Measurements from ENCODE around the gene FRMD6. TPM values are rescaled to one million over a fixed set of nuclear protein-coding genes. Genes with fewer than 3 reads are reported as not detected.

FRMD6 gene
- total RNA-seq, 2 donors from 2014 or later, result 10.2 to 11.2 TPM

DNA sequence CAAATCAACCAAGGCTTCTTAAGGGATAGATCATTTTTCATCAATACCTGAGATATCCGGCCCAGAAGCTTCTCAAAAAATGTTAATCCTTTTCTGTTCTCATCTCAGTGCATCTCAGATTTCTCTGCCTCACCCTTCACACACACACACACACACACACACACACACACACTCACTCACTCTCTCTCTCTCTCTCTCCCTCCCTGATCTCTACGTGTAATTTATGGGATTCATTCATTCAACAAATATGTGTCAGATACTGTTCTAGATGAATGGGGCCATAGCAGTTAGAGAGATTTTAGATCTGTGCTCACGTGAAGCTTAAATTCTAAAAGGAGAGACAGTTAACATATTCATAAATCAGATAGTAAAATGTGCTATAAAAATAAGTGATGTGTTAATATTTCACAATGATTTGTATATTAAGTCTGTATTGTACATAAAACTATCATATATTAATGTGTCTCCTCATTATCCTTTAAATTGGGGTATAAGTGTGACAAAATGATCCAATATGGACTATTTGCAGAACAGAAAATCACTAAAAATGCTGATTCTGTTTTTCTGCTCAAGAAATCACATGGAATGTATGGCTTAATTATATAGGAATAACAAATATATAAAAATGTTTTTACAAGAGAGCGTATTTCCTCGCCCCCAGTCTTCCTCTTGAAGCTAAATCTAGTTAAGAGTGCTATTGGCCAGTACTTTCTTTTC, 7.3 kb upstream of the FRMD6 start:
- H3K4me1 ChIP-seq, result no peaks in the 10 kb centered on the region
- ATAC-seq (no peak), DNase-seq (no peak)
- WGBS, 2 donors, result 80 to 81% methylated on average over 5 of the region's 5 CpGs
- H3K27ac ChIP-seq, result no peak overlapping the region
- no peak overlapping the region for H3K4me3 ChIP-seq
- no peaks in the 10 kb centered on the region for H3K9me3 ChIP-seq
- TF ChIP-seq POLR2A (IDR thresholded peaks at IDR 0.05) (no peak), CTCF (IDR thresholded peaks at IDR 0.05) (no peak)
- H3K27me3 ChIP-seq, result no peaks in the 10 kb centered on the region
- no peaks in the 10 kb centered on the region for H3K36me3 ChIP-seq (replicated peaks in 1 of 2; ENCODE audit: insufficient read depth in 1 of 2, low read depth in 2 of 2)
- intact Hi-C loops (cut with DNase I), result loop anchor here (10.0 kb wide), 1 partner anchor 350 kb away; no protein-coding TSS in a partner anchor

DNA sequence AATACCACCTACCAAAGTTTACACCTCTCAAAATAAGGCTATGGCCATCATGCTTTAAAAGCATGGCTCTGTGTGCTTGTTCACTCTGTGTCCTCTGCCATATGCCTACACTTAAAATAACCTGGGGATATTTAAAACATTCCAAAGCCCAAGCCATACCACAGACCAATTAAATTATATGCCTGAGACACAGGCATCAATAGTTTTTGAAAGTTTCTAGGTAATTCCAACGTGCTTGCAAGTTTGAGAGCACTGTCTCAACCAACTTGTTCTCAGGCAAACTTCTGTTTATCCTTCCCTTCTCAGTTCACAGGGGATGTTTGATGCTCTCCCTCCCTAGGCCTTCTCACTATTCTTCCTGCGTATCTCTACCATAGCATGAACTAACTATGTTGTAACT, 3.4 kb upstream of the FRMD6 start:
- H3K27ac ChIP-seq, result no peak overlapping the region
- no peaks in the 10 kb centered on the region for H3K36me3 ChIP-seq (replicated peaks in 1 of 2; ENCODE audit: insufficient read depth in 1 of 2, low read depth in 2 of 2)
- TF ChIP-seq CTCF (IDR thresholded peaks at IDR 0.05) (no peak), POLR2A (IDR thresholded peaks at IDR 0.05) (no peak)
- WGBS, 2 donors, result 49 to 50% methylated on average over 2 of the region's 2 CpGs
- intact Hi-C loops (cut with DNase I), result loop anchor here (10.0 kb wide), 1 partner anchor 353 kb away; no protein-coding TSS in a partner anchor
- ATAC-seq (no peak), DNase-seq (no peak)
- peaks cover 13% of the 10 kb centered on the region for H3K4me1 ChIP-seq
- no peak overlapping the region for H3K4me3 ChIP-seq
- H3K27me3 ChIP-seq, result no peaks in the 10 kb centered on the region
- H3K9me3 ChIP-seq, result no peaks in the 10 kb centered on the region

- H3K4me3 ChIP-seq, result peak overlapping the region; percentile 87 to 93
- WGBS, 2 donors, result 3% methylated on average over 13 to 30 of the region's 30 CpGs
- peak overlapping the region; percentile 95 to 98 (median 96) for H3K27ac ChIP-seq
- ATAC-seq, result no peak
- peaks cover 19% of the 10 kb centered on the region for H3K4me1 ChIP-seq
- intact Hi-C loops (cut with DNase I), result no loop called here
- H3K27me3 ChIP-seq, result no peaks in the 10 kb centered on the region
- no peaks in the 10 kb centered on the region for H3K9me3 ChIP-seq
- TF ChIP-seq CTCF (IDR thresholded peaks at IDR 0.05) (no peak), POLR2A (IDR thresholded peaks at IDR 0.05) (no peak)
- peak; percentile 6 to 22 (median 16) for DNase-seq
- H3K36me3 ChIP-seq (replicated peaks in 1 of 2; ENCODE audit: insufficient read depth in 1 of 2, low read depth in 2 of 2), result no peaks in the 10 kb centered on the region
Measured at GRCh38 chr14:51650716-51651387, 858 bp upstream of the FRMD6 start.

DNA sequence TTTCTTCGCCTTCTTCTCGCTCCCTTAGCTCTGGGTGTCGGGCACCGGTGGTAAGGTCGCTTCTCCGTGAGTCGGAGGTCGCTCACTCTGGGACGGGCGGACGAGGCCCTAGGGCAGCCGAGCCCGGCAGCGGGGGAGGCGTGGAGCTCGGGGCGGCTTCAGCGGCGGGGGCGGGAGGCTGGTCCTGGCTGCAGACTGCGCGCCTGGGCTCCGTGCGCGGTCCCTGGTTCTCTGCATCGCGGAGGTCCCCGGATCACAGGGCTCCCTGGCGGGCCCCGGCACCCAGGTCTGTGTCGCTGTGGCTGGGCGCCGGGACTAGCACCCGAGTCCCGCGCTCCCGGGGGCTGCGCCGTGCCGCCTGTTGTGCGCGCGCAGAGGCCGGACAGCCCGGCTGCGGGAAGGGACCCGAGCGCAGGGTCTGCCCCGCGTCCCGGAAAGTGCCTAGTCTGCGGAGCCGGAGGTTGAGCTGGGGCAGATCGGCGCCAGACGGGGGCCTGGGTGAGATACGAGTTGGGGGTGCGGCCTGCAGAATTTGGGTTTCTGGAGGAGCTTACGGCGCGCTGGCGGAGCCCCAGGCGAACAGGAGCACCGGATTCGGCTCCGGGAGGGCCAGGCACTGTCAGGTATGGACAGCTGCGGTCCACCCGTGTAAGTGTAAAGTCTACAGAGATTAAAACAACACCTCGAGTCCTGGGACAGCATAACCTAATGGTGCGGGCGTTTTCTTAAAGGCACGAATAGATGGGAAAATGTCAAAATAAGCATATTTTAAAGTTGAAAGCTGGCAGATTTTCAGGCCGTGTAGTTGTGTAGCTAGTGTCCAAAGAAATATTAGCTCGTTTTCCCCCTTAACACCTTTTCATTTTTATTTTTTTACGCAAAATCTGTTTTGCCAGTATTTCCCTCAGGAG, 713 bp downstream of the FRMD6 start:
- peak overlapping the region; percentile 95 to 98 (median 96) for H3K27ac ChIP-seq
- H3K4me1 ChIP-seq, result peaks cover 19% of the 10 kb centered on the region
- H3K36me3 ChIP-seq (replicated peaks in 1 of 2; ENCODE audit: insufficient read depth in 1 of 2, low read depth in 2 of 2), result no peaks in the 10 kb centered on the region
- H3K27me3 ChIP-seq, result no peaks in the 10 kb centered on the region
- TF ChIP-seq CTCF (IDR thresholded peaks at IDR 0.05), result peak in 3 of 7 experiments; percentile 11 to 15 (median 15)
- TF ChIP-seq POLR2A (IDR thresholded peaks at IDR 0.05), result peak in 1 of 3 donors; percentile 13
- intact Hi-C loops (cut with DNase I), result no loop called here
- no peaks in the 10 kb centered on the region for H3K9me3 ChIP-seq
- ATAC-seq (peak; percentile 44), DNase-seq (peak; percentile 27 to 50 (median 44))
- 0% methylated on average over 40 to 75 of the region's 75 CpGs for WGBS, 2 donors
- H3K4me3 ChIP-seq, result peak overlapping the region; percentile 44 to 97
